ENCODE data around the gene NUP160. TPM values are rescaled to one million over a fixed set of nuclear protein-coding genes. Genes with fewer than 3 reads are reported as not detected.
"Not testable (repeated sequence)": the region's sequence is repeated elsewhere in the genome, so short reads cannot be mapped to it uniquely, and the experiment has no call there.

The NUP160 gene
- 10 to 100 TPM; 66.3 to 67.3 TPM for total RNA-seq

GRCh38 chr11:47847892-47848699 is at the start of gene NUP160:
TSS of gene NUP160 (minus strand) at chr11:47848350. CDS start at chr11:47848318, 32 bp downstream.
- DNase-seq: peak; percentile 90
- H3K27me3 Mint-ChIP-seq: no peaks in the 10 kb centered on the region
- peak within 1 kb of the TSS; percentile 100 for H3K27ac Mint-ChIP-seq
- H3K36me3 Mint-ChIP-seq (ENCODE audit: low read depth): peaks cover 24% of the 10 kb centered on the region
- H3K4me3 Mint-ChIP-seq: peak within 1 kb of the TSS; percentile 99
- H3K4me1 Mint-ChIP-seq: peaks cover 53% of the 10 kb centered on the region
- ChIA-PET POLR2A (interaction anchor here (0.6 kb wide), 1 partner anchor 52 kb away, joined by 3 read pairs; no protein-coding TSS in a partner anchor), CTCF (interaction anchor here (0.5 to 1.1 kb wide), 4 partner anchors 10 to 164 kb away, joined by 3 read pairs; no protein-coding TSS in a partner anchor)
- no peaks in the 10 kb centered on the region for H3K9me3 Mint-ChIP-seq

GRCh38 chr11:47896199-47896598 is 48.0 kb upstream of the NUP160 start:
- peaks cover 2% of the 10 kb centered on the region for H3K9me3 Mint-ChIP-seq
- DNase-seq: no peak
- peaks cover 11% of the 10 kb centered on the region for H3K4me1 Mint-ChIP-seq
- ChIA-PET CTCF (interaction anchor here (1.3 kb wide), 1 partner anchor 9 kb away, joined by 3 read pairs; no protein-coding TSS in a partner anchor), POLR2A (no interaction called here)
- no peak overlapping the region for H3K27ac Mint-ChIP-seq
- H3K36me3 Mint-ChIP-seq (ENCODE audit: low read depth): no peaks in the 10 kb centered on the region
- H3K4me3 Mint-ChIP-seq: no peak overlapping the region
- H3K27me3 Mint-ChIP-seq: no peaks in the 10 kb centered on the region

GRCh38 chr11:47895035-47895434 is 46.9 kb upstream of the NUP160 start:
- no peaks in the 10 kb centered on the region for H3K36me3 Mint-ChIP-seq (ENCODE audit: low read depth)
- H3K9me3 Mint-ChIP-seq: peaks cover 5% of the 10 kb centered on the region
- POLR2A ChIA-PET: no interaction called here
- peaks cover 12% of the 10 kb centered on the region for H3K4me1 Mint-ChIP-seq
- H3K4me3 Mint-ChIP-seq: no peak overlapping the region
- H3K27ac Mint-ChIP-seq: no peak overlapping the region
- H3K27me3 Mint-ChIP-seq: no peaks in the 10 kb centered on the region
- CTCF ChIA-PET: no interaction called here
- DNase-seq: no peak

- CTCF ChIA-PET; POLR2A ChIA-PET; H3K36me3 Mint-ChIP-seq (ENCODE audit: low read depth); H3K9me3 Mint-ChIP-seq; H3K27me3 Mint-ChIP-seq; H3K27ac Mint-ChIP-seq; H3K4me3 Mint-ChIP-seq; DNase-seq: not testable (repeated sequence)
- H3K4me1 Mint-ChIP-seq: peaks cover 24% of the 10 kb centered on the region
These were observed 44.6 kb upstream of the NUP160 start for GRCh38 chr11:47892546-47893276.

- H3K4me1 Mint-ChIP-seq: peaks cover 30% of the 10 kb centered on the region
- no peak overlapping the region for H3K4me3 Mint-ChIP-seq
- no peak for DNase-seq
- H3K9me3 Mint-ChIP-seq: peaks cover 5% of the 10 kb centered on the region
- ChIA-PET POLR2A (no interaction called here), CTCF (no interaction called here)
- H3K27me3 Mint-ChIP-seq: no peaks in the 10 kb centered on the region
- no peak overlapping the region for H3K27ac Mint-ChIP-seq
- H3K36me3 Mint-ChIP-seq (ENCODE audit: low read depth): no peaks in the 10 kb centered on the region
These were observed 43.7 kb upstream of the NUP160 start for GRCh38 chr11:47891886-47892285.

- Mint-ChIP-seq H3K9me3 (peaks cover 2% of the 10 kb centered on the region), H3K4me1 (peaks cover 45% of the 10 kb centered on the region), H3K27ac (peak overlapping the region; percentile 28), H3K4me3 (peak overlapping the region; percentile 2), H3K27me3 (no peaks in the 10 kb centered on the region), H3K36me3 (ENCODE audit: low read depth) (no peaks in the 10 kb centered on the region)
- CTCF ChIA-PET: interaction anchor here (0.6 to 1.1 kb wide), 3 partner anchors 9 to 172 kb away, joined by 3 read pairs; no protein-coding TSS in a partner anchor
- peak; percentile 35 for DNase-seq
- POLR2A ChIA-PET: interaction anchor here (0.7 kb wide), 1 partner anchor 29 kb away, joined by 12 read pairs; no protein-coding TSS in a partner anchor
These were observed 41.7 kb upstream of the NUP160 start for GRCh38 chr11:47889714-47890441.

- POLR2A ChIA-PET: no interaction called here
- Mint-ChIP-seq H3K9me3 (peaks cover 2% of the 10 kb centered on the region), H3K4me1 (peaks cover 55% of the 10 kb centered on the region), H3K36me3 (ENCODE audit: low read depth) (peaks cover 1% of the 10 kb centered on the region), H3K27ac (peak overlapping the region; percentile 6), H3K27me3 (no peaks in the 10 kb centered on the region), H3K4me3 (no peak overlapping the region)
- peak; percentile 17 for DNase-seq
- CTCF ChIA-PET: interaction anchor here (0.7 to 1.1 kb wide), 3 partner anchors 20 to 499 kb away, joined by 3 read pairs; no protein-coding TSS in a partner anchor
These were observed 39.9 kb upstream of the NUP160 start for GRCh38 chr11:47887910-47888569.

- peak; percentile 51 for DNase-seq
- ChIA-PET POLR2A (no interaction called here), CTCF (interaction anchor here (1.3 kb wide), 1 partner anchor 18 kb away, joined by 3 read pairs; no protein-coding TSS in a partner anchor)
- peaks cover 58% of the 10 kb centered on the region for H3K4me1 Mint-ChIP-seq
- H3K27me3 Mint-ChIP-seq: no peaks in the 10 kb centered on the region
- peaks cover 5% of the 10 kb centered on the region for H3K9me3 Mint-ChIP-seq
- peak overlapping the region; percentile 97 for H3K27ac Mint-ChIP-seq
- H3K36me3 Mint-ChIP-seq (ENCODE audit: low read depth): peaks cover 1% of the 10 kb centered on the region
- H3K4me3 Mint-ChIP-seq: peak overlapping the region; percentile 54
These were observed 37.9 kb upstream of the NUP160 start for GRCh38 chr11:47886096-47886495.

- not testable (repeated sequence) for H3K27ac Mint-ChIP-seq; H3K9me3 Mint-ChIP-seq; H3K4me3 Mint-ChIP-seq; H3K36me3 Mint-ChIP-seq (ENCODE audit: low read depth); H3K27me3 Mint-ChIP-seq; DNase-seq
- ChIA-PET POLR2A (interaction anchor here (0.5 kb wide), 1 partner anchor 17 kb away, joined by 4 read pairs; no protein-coding TSS in a partner anchor), CTCF (interaction anchor here (0.6 to 0.8 kb wide), 2 partner anchors 345 to 1064 kb away, joined by 3 to 4 read pairs; no protein-coding TSS in a partner anchor)
- peaks cover 43% of the 10 kb centered on the region for H3K4me1 Mint-ChIP-seq
These were observed 34.3 kb upstream of the NUP160 start for GRCh38 chr11:47882437-47882836.

- POLR2A ChIA-PET: interaction anchor here (0.7 kb wide), 1 partner anchor 55 kb away, joined by 3 read pairs; no protein-coding TSS in a partner anchor
- H3K4me1 Mint-ChIP-seq: peaks cover 37% of the 10 kb centered on the region
- H3K36me3 Mint-ChIP-seq (ENCODE audit: low read depth): peaks cover 10% of the 10 kb centered on the region
- H3K9me3 Mint-ChIP-seq: peaks cover 12% of the 10 kb centered on the region
- CTCF ChIA-PET: interaction anchor here (1.1 kb wide), 1 partner anchor 10 kb away, joined by 3 read pairs; no protein-coding TSS in a partner anchor
- no peak overlapping the region for H3K4me3 Mint-ChIP-seq
- DNase-seq: no peak
- no peak overlapping the region for H3K27ac Mint-ChIP-seq
- peaks cover 7% of the 10 kb centered on the region for H3K27me3 Mint-ChIP-seq
These were observed 33.0 kb upstream of the NUP160 start for GRCh38 chr11:47881145-47881544.

GRCh38 chr11:47879259-47880158 is 31.4 kb upstream of the NUP160 start:
- POLR2A ChIA-PET: no interaction called here
- Mint-ChIP-seq H3K27ac (peak overlapping the region; percentile 65), H3K27me3 (peaks cover 7% of the 10 kb centered on the region), H3K4me1 (peaks cover 21% of the 10 kb centered on the region), H3K36me3 (ENCODE audit: low read depth) (peaks cover 12% of the 10 kb centered on the region), H3K9me3 (peaks cover 19% of the 10 kb centered on the region), H3K4me3 (no peak overlapping the region)
- no peak for DNase-seq
- CTCF ChIA-PET: interaction anchor here (1.0 kb wide), 1 partner anchor 27 kb away, joined by 3 read pairs; no protein-coding TSS in a partner anchor

Measured in activated CD4-positive, alpha-beta T cell treated with anti-CD3 and anti-CD28 coated beads, Interleukin-2, amount 10 ng/mL, durations not matched to agents 7 days and 5 days (primary cell).